Mucosa of rectum (tissue), 2 donors: ENCODE measurements around the gene RPL5.

ENCODE experiments used
- H3K27ac ChIP-seq, 2 donors: one replicate each; pipeline ENCODE4 v1.7.0; 2013; ENCODE audit warnings: inconsistent platforms in 2 of 2, low read depth in 2 of 2, low read length in 2 of 2
- H3K27me3 ChIP-seq, 2 donors: one replicate each; pipeline ENCODE4 v1.7.0; 2013; ENCODE audit warnings: low read length in 2 of 2; ENCODE audit not compliant: control insufficient read depth in 2 of 2, insufficient read depth in 2 of 2
- H3K36me3 ChIP-seq, 2 donors: one replicate each; pipeline ENCODE4 v1.7.0; 2013; ENCODE audit warnings: low read length in 2 of 2; ENCODE audit not compliant: control insufficient read depth in 2 of 2, insufficient read depth in 2 of 2
- H3K4me1 ChIP-seq, 2 donors: one replicate each; pipeline ENCODE4 v1.7.0; 2013; ENCODE audit warnings: low read length in 2 of 2, mild to moderate bottlenecking in 1 of 2; ENCODE audit not compliant: control insufficient read depth in 2 of 2, insufficient read depth in 2 of 2
- H3K4me3 ChIP-seq, 2 donors: one replicate each; pipeline ENCODE4 v1.7.0; 2013; ENCODE audit warnings: low read length in 2 of 2
- H3K9ac ChIP-seq, 2 donors: one replicate each; pipeline ENCODE4 v1.7.0; 2013; ENCODE audit warnings: low read length in 2 of 2, low read depth in 1 of 2, mild to moderate bottlenecking in 1 of 2
- H3K9me3 ChIP-seq, 2 donors: one replicate each; pipeline ENCODE4 v1.7.0; 2013; ENCODE audit warnings: low read length in 2 of 2; ENCODE audit not compliant: control insufficient read depth in 2 of 2
- donor health status: healthy.
- donor health status: Normal muscosa, but diverticular disease.

RPL5 gene

DNA sequence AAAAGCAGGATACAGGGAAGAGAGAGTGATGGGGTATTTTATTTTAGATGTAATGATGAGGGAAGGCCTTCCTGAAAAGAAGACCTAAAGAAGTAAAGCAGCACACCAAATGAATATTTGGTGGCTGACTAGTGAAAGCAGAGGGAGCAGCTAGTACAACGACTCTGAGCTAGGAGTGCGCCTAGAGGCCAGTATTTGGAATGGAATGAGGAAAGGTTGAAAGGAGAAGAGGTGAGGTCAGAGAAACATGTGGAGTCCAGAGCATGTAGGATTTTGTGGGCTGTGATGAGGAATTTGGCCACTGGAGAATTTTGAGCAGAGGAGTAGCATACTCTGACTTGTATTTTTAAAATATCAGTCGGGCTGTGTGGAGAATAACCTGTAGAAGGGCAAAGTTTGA lies 11.8 kb upstream of the RPL5 start:
- H3K4me1 ChIP-seq, result peaks cover 10 to 18% of the 10 kb centered on the region in 2 donors

DNA sequence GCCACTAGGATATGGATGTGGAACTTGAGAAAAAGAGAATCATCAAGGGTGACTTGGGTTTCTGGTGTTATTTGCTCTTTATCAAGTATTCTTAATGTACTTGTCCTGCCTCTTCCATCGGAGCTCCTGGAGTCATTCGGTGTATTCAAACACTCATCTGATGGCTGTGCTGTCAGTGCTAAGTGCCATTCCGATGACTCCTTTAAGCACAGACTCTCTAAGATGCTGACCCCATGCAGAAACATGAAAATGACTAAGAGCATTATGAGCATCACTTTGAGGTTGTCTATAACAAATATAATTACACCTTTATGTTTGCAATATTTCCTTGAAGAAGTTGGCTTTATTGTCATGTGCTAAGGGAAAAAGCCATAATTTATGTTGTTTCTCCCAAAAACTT lies 11.3 kb upstream of the RPL5 start:
- Histone ChIP-seq H3K9me3 (no peaks in the 10 kb centered on the region), H3K36me3 (no peaks in the 10 kb centered on the region), H3K27me3 (no peaks in the 10 kb centered on the region), H3K9ac (no peak overlapping the region), H3K4me1 (peaks cover 10 to 18% of the 10 kb centered on the region in 2 donors), H3K4me3 (no peak overlapping the region), H3K27ac (no peak overlapping the region)

More for the DNA sequence above, 11.8 kb upstream of the RPL5 start:
- H3K4me3 ChIP-seq, result no peak overlapping the region
- no peak overlapping the region for H3K27ac ChIP-seq
- H3K9ac ChIP-seq, result no peak overlapping the region
- no peaks in the 10 kb centered on the region for H3K9me3 ChIP-seq
- H3K27me3 ChIP-seq, result no peaks in the 10 kb centered on the region
- no peaks in the 10 kb centered on the region for H3K36me3 ChIP-seq

DNA sequence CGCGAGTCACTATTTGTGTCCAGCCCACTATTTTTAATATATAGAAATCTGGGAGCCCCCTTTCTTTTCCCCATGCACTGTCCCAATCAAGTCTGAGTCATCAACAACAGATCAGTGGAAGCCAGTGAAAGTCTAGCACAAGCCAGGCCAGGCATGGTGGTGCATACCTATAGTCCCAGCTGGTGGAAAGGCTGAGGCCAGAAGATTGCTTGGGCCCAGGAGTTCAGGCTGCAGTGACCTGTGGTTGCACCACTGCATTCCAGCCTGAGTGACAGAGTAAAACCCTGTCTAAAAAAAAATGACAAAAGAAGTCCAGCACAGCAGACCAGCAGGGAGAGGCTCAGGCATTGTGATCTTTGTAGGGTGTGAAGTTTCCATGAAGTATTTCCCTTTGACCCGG lies 9.0 kb upstream of the RPL5 start:
- Histone ChIP-seq H3K36me3 (no peaks in the 10 kb centered on the region), H3K9ac (no peak overlapping the region), H3K4me3 (no peak overlapping the region), H3K9me3 (no peaks in the 10 kb centered on the region), H3K27me3 (no peaks in the 10 kb centered on the region), H3K27ac (no peak overlapping the region), H3K4me1 (peaks cover 3 to 5% of the 10 kb centered on the region in 2 donors)

DNA sequence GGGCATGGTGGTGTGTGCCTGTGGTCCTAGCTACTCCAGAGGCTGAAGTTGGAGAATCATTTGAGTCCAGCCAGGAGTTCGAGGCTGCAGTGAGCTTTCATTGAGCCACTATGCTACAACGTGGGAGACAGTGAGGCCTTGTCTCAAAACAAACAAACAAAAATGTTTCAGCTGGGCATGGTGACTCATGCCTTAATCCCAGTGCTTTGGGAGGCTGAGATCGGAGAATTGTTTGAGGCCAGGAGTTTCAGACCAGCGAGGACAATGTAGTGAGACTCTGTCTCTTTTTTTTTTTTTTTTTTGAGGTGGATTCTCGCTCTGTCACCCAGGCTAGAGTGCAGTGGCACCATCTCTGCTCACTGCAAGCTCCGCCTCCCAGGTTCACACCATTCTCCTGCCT lies 5.0 kb upstream of the RPL5 start:
- Histone ChIP-seq H3K4me3 (no peak overlapping the region), H3K9me3 (no peaks in the 10 kb centered on the region), H3K36me3 (no peaks in the 10 kb centered on the region), H3K9ac (no peak overlapping the region), H3K4me1 (no peaks in the 10 kb centered on the region), H3K27ac (no peak overlapping the region), H3K27me3 (no peaks in the 10 kb centered on the region)

DNA sequence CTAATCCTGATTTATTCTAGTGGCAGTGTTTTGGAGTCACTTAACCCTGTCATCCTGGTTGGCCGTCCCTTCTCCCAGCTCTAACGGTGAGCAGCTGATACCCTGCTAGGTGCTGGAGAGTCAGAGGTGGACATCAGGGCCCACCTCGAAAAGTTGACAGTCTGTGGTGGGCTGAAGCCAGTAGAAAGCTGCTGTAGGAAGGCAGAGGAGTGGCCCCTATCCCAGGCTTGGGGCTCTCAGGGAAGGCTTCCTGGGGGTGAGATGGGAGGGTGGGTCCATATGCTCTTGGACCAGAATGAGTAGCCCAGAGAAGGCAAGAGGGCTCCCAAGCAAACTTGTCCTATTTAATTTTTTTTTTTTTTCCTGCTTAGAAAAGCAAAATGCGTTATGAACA lies 475 bp upstream of the RPL5 start:
- Histone ChIP-seq H3K27ac (no peak overlapping the region), H3K4me1 (peaks cover 12 to 14% of the 10 kb centered on the region in 2 donors), H3K4me3 (peak overlapping the region in 1 of 2 donors; percentile 94), H3K9me3 (no peaks in the 10 kb centered on the region), H3K9ac (no peak overlapping the region), H3K36me3 (peaks cover 14 to 26% of the 10 kb centered on the region in 2 donors), H3K27me3 (no peaks in the 10 kb centered on the region)

DNA sequence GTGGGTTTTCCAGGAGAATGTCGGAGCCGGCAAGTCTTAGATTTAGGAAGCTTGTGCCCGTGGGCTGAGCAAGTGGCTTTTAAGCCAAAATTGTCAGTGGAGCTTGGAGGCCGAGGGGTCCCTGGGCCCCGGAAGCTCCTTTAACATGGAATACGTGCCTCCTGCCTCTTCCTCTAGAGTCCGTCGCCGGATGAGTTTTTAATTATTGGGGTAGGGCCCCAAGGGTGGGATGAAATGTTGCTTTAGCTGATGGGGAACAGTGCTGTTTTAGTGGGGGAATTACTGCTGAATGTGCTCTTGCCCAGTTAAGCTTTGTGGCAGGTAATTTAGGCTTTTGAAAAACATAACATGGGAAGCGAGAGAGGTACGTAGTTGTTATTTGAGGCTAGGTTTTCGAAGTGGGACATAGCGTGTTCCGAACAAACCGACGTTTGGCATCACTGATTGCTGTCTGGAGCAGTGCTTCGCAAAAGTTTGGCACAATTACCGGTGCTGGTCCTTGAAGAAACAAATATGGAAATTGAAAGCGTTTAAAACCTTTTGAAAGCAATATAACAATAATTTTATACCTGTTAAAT lies 786 bp downstream of the RPL5 start:
- peak overlapping the region; percentile 98 to 99 for H3K9ac ChIP-seq
- peaks cover 20 to 38% of the 10 kb centered on the region in 2 donors for H3K36me3 ChIP-seq
- H3K4me3 ChIP-seq, result peak overlapping the region; percentile 94 to 95
- no peaks in the 10 kb centered on the region for H3K9me3 ChIP-seq
- peak overlapping the region; percentile 84 to 92 for H3K27ac ChIP-seq
- H3K27me3 ChIP-seq, result no peaks in the 10 kb centered on the region
- H3K4me1 ChIP-seq, result peaks cover 13 to 14% of the 10 kb centered on the region in 2 donors

DNA sequence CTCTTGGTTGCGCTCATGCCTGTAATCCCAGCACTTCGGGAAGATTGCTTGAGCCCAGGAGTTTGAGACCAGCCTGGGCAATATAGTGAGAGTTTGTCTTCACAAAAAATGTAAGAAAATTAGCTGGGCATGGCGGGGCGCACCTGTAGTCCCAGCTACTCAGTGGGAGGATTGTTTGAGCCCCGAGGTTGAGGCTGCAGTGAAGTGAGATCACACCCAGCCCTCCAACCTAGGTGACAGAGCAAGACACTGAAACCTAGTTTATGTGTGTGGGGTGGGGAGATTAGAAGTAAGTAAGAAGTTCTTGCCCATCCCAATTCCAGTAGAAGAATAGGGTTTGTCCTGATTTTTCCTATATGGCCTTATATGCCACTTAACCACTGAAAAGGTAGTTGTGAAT lies 2.0 kb downstream of the RPL5 start:
- H3K27ac ChIP-seq, result no peak overlapping the region
- H3K36me3 ChIP-seq, result peaks cover 32 to 49% of the 10 kb centered on the region in 2 donors
- no peaks in the 10 kb centered on the region for H3K27me3 ChIP-seq
- peak overlapping the region; percentile 98 to 99 for H3K9ac ChIP-seq
- H3K4me1 ChIP-seq, result peaks cover 13 to 14% of the 10 kb centered on the region in 2 donors
- H3K4me3 ChIP-seq, result peak overlapping the region in 1 of 2 donors; percentile 94
- H3K9me3 ChIP-seq, result no peaks in the 10 kb centered on the region

DNA sequence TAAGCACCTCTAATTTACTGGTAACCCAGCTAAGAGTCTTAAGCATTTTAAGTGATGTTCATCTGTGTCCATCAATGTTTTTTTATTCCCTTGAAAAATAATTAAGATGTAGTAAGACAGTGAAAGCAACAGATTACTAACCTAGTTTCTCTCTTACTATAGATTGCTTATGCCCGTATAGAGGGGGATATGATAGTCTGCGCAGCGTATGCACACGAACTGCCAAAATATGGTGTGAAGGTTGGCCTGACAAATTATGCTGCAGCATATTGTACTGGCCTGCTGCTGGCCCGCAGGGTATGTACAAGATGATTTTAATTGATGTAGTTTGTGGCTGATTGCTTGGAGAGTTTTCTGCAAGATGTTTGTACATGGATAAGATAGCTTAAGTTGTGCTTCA lies 2.8 kb downstream of the RPL5 start:
- Histone ChIP-seq H3K4me3 (no peak overlapping the region), H3K4me1 (peaks cover 13 to 14% of the 10 kb centered on the region in 2 donors), H3K36me3 (peaks cover 37 to 55% of the 10 kb centered on the region in 2 donors), H3K27ac (no peak overlapping the region), H3K27me3 (no peaks in the 10 kb centered on the region), H3K9me3 (no peaks in the 10 kb centered on the region), H3K9ac (peak overlapping the region in 1 of 2 donors; percentile 98)

DNA sequence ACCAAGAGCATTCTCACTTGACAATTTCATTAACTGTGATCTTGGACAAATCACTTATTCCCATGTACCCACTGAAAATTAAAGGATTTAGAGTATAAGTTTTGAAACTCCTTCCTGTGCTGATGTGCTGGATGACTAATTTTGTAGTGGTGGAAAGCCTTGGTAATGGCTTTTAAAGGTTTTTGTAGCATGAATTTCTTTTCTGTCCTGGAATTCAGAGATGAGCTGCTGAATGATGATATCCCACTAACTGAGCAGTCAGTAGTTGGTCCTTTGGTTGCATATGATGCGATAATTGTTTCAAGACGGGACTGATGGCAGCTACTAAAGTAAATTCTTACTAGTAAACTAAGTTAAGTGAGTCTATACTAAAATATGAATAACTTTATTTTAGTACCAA lies 5.2 kb downstream of the RPL5 start:
- Histone ChIP-seq H3K4me1 (peaks cover 13 to 14% of the 10 kb centered on the region in 2 donors), H3K9me3 (no peaks in the 10 kb centered on the region), H3K27me3 (no peaks in the 10 kb centered on the region), H3K9ac (no peak overlapping the region), H3K27ac (no peak overlapping the region), H3K36me3 (peaks cover 58 to 78% of the 10 kb centered on the region in 2 donors), H3K4me3 (no peak overlapping the region)

DNA sequence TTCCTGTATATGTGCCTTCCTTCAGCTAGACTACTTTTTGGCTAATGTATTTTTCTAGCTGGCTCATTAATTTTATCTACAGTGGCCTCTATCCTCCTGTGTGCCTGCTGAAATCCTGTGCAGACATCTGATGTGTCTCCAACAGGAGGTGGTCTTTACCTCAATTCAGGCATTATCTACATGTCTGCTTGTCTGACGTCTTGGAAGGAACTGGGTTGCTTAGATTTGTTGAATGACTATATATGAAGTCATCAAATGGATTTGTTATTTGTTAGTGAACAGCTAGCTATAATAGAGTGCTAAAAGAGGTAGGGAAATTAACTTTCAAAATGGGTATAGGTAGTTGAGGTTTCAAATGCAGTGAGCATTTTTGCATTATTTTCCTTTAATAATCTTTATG lies 6.7 kb downstream of the RPL5 start:
- Histone ChIP-seq H3K27me3 (no peaks in the 10 kb centered on the region), H3K36me3 (peaks cover 71 to 91% of the 10 kb centered on the region in 2 donors), H3K4me1 (peaks cover 9 to 10% of the 10 kb centered on the region in 2 donors), H3K27ac (no peak overlapping the region), H3K9me3 (no peaks in the 10 kb centered on the region), H3K9ac (no peak overlapping the region), H3K4me3 (no peak overlapping the region)
